NCI-H524 (cell line): Measurements from ENCODE around the gene PDZK1IP1.
"Not testable (repeated sequence)": the region's sequence is repeated elsewhere in the genome, so short reads cannot be mapped to it uniquely, and the experiment has no call there.

Source experiments
- DNase-seq, 2 experiments: peaks; one replicate each; lab custom pipeline; 2025; lab: John Stamatoyannopoulos, UW

The PDZK1IP1 gene

DNA sequence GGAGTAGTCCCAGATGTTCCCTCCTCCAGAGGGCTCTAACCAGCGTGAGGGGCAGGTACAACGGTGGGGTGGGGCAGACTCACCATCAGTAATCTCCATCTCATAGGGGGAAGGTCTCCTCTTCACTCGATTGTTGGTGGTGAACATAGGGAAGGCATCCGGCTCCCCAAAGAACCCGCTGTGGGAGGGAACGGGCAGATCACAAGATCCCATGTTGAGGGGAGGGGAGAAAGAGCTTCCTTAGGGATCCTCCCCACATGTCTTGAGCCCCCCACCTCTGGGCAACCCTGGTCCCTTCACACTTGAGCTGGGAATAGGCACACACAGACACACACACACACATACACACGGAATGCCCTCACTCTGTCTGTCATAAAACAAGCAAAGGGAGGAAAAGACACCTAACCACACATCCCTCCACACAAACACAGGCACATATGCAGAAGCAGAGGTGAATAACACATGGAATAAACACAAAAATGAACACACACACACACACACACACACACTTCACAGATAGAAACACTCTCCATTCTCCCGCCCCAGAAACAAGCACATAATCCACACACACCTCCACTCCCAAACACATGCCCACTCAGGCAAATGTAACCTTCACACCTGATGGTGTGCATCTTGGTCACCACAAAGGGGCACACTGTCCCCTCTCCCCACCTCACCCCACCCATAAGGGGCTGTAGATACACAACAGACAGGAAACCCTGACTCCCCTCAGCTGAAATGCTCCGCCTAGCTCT, 34.3 kb upstream of the PDZK1IP1 start:
- no peak for DNase-seq

DNA sequence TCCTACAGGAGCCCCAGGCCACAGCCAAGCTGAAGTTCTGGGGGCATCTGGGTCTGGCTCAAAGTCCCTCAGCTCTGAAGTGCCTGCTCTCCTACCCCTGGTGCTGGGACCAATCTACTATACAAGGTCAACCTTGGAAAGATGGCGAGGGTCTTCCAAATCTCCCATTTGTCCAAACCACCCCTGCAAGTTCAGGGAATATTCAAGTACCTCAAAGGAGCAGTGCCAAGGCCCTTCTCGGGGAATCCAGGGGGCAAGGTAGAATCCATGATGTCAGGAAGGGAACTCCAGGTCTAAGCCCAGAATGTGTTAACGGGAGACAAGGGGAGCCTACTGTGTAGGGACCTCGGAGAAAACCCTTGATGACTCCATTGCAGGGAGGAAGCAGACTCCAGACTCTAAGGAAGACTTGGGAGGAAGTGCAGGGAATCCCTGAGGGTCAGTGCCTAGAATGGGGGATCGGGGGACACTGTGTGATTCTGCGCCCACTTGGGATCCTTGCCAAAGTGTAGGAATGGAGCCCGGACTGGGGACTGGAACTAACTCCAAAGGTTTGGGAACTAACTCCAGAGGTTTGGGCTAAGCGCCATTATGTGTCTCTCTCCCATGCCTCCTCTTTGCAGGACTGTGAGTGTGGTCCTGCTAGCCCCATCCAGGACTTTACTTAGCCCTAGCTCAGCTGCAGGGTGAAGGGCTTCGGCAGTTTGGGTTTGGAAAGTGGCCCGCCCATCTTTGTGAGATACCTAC, 33.5 kb upstream of the PDZK1IP1 start:
- no peak for DNase-seq

GRCh38 chr1:47222476-47222875, 32.6 kb upstream of the PDZK1IP1 start:
- no peak for DNase-seq

DNA sequence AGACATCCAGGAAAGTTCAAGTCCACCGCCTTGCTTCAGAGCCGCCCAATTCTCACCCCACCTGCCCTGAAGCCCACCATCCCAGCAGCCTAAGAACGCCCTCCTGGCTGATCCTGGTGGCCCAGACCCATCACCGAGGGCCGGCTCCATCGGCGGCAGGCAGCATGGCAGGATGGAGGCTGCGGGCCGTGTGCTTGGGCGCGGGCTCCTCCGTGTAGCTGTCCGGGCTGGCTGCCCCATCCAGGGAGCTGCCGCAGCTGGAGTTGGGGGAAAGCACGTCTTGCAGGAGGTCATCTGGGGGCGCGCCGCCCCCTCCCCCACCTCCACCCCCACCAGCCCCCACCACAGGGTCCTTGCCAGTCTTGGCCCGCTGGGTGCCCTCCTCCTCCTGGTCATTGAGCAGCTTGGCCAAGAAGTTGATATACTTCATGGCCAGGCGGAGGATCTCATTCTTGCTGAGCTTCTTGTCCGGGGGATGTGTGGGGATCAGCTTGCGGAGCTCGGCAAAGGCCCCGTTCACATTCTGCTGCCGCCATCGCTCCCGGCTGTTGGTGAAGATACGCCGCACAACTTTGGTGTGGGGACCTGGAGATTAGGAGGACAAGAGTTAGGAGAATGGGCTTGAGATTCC, 29.9 kb upstream of the PDZK1IP1 start:
- DNase-seq: no peak

GRCh38 chr1:47219001-47219400, 29.2 kb upstream of the PDZK1IP1 start:
- DNase-seq: no peak

- no peak for DNase-seq
Observed at GRCh38 chr1:47216278-47217059, 26.6 kb upstream of the PDZK1IP1 start.

DNA sequence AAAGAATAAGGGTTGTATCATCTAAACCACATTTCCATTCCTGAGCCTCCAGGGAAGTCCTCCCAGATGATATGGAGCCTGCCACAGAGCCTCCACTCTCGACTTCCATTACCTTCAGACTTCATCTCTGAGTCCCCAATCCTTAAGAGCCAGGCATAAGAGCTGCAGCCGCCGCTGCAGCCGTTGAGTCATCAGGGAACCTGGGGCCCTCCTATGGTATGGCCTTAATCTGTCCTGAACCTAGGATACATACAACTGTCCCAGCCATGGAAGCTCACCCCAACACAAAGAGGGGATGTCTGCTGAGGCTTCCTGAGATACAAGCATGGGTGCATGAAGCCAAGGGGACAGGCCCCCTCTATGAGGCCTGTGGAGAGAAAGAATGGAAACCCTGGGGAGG, 25.9 kb upstream of the PDZK1IP1 start:
- no peak for DNase-seq

DNA sequence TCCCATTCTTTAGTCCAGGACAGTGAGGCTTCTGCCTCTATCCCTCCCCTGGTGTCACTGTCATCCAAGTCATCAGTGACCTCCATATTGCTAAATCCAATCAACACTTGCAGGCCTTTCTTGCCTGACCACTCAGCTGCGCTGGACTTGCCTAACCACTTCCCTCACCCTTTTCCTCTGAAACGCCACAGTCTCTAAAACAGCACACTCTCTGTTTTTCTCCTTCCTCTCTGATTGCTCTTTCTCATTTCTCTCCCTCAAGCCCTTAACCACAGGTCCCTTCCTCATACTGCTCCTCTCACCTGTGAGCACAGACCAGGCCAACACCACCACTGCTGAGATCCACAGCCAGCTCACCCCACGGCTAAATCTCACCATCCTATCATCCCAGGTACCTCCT, 24.7 kb upstream of the PDZK1IP1 start:
- no peak for DNase-seq

DNA sequence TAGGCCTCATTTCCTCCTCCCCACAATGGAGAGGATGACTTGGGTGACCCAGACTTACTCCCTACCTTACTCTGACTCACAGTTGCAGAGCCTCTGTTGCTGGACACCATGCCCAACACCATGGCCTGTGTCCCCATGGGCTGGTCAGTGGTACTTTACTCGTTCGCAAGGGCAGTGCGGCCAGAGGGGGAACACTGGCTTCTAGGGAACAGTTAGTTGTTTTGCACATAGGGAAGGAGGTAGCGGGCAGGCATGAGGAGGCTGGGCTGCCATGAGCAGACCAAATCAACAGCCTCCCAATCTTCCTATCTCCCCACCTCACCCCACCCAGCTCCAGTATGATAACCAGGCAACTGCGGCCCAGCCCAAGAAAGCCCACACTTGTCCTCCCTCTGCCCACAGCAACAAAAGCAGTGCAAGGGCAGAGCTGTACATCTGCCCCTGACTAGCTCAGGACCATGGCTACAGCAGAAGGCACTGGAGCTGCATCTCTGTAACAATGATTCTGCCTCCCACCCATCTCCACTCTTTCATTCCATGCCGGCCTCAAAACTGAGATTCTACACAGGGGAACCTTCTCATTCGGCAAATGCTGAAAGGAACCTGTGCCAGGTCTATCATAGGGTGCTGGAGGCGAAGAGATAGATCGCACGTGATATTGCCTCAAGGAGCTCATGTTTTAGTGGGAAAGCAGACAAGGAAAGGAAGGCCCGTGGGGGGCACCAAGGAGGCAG, 23.6 kb upstream of the PDZK1IP1 start:
- no peak for DNase-seq

DNA sequence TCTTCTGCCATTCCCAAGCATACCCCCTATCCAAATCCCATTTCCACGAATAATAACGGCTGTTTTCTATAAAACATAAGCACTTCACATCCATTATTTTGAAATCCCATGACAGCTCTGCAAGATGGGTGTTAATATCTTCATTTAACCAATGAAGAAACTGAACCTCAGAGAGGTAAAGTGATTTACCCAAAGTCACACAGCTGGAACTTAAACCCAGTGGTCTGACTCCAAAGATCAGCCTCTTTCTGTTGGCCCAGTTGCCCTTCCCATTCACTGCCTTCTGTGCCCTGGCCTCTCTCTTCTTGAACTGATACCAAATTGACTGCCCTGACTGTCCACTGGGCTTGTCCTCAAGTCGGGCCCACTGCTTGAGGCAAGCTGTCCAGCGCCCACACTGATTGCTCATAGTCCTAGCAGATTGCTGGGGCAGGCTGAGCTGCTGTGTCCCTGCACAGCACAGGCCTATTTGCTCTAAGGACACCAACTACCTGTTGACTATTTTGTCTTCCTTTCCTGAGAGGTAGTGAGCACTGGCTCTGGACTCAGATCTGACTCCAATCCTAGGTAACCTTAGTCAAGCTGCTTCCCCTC, 22.9 kb upstream of the PDZK1IP1 start:
- no peak for DNase-seq

DNA sequence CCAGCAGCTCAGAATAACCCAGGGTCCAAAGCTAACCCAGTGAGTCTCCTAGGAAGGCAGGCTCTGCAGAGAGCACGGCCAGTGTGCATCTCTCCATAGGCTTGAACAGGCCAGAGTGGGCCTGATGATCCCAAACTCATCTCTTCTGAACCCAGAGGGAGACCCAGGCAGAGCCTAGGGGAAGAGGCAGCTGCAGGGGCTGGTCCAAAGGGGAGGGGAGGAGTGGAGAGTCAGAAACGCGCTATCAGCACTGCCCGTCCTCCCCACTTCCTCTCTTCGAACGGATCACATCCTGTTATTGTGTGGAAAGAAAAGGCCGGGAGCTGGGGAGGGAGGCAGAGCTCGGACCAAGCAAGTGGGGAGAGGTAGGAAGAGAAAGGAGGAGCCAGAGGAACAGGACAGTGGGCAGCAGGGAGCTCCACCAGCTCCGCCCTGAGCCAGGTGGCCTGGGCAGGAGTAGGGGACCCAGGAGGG, 22.0 kb upstream of the PDZK1IP1 start:
- no peak for DNase-seq

GRCh38 chr1:47210666-47211065, 20.8 kb upstream of the PDZK1IP1 start:
- no peak for DNase-seq

DNA sequence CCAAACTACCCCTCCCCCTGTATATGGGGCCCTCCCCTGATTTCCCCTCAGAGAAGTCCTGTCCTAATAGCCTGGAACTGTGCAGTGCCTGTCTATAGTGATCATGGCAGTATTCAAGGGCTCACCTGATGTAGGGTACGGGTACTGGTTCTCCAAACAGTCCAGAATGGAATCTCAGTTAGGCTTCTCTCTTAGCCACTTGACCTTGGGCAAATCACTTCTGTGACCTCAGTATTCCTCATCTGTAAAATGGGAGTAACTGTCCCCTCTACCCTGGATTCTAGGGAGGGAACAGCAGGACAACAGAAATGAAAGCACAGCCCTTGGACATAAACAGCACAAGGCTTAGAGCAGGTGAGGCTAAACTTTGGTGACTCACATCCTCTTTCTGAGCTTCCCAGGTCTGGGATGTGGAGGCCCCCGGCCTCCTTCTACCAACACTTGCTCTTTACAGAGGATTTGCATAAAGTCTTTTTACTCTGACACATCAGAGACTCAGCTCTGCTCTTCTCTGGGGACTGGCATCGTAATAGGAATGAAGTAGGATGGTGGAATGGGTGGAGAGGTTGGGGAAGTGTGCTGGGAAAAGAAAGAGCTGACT, 20.0 kb upstream of the PDZK1IP1 start:
- DNase-seq: no peak

- no peak for DNase-seq
Observed at GRCh38 chr1:47209091-47209490, 19.3 kb upstream of the PDZK1IP1 start.

GRCh38 chr1:47208374-47208850, 18.6 kb upstream of the PDZK1IP1 start:
- no peak for DNase-seq

GRCh38 chr1:47207803-47208373, 18.1 kb upstream of the PDZK1IP1 start:
- DNase-seq: no peak

- no peak for DNase-seq
Observed at GRCh38 chr1:47205918-47206317, 16.1 kb upstream of the PDZK1IP1 start.

DNA sequence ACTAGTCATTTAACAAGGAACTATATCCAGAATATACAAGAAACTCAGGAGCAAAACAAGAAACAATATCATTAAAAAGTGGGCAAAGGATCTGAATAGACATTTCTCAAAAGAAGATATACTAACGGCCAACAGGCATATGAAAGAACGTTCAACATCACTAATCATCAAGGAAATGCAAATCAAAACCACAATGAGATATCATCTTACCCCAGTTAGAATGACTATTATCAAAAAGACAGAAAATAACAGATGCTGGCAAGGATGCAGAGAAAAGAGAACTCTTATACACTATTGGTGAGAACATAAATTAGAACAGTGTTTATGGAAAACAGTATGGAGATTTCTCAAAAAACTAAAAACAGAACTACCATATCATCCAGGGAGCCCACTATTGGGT, 13.7 kb upstream of the PDZK1IP1 start:
- not testable (repeated sequence) for DNase-seq

DNA sequence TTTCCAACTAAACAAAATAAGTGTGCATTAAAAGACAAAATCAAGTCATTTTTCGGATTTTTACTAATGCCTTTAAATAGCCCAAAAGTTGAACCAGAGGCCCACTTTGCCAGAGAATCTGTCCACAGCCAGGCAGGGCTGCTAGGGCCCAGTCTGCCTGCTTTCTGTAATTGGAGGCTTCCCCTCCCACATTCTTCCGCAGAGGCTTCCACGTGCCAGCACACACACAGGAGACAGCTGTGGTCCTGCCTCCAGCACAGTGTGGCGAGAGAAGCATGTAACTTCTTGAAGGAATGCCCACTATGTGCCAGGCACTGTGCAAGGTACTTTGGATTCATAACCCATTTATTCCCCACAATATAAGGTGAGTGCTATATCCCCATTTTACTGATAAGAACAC, 11.3 kb upstream of the PDZK1IP1 start:
- DNase-seq: no peak

DNA sequence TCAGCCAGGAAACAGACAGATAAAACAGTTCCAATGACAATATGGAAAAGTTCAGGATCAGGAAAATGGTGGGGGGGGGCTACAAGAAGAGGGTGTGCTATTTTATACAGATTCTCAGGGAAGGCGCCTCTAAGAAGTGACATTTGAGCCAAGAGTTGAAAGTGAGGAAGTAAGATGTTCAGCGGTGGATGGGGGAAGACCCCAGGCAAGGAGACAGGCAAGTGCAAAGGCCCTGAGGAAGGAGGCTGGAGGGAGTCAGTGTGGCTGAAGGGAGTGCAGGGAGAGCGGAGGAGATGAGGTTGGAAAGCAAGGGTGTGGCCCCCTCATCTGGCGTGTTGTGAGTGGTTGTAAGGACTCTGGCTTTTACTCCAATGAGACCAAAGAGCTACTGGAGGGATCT, 8.4 kb upstream of the PDZK1IP1 start:
- DNase-seq: no peak
